Superior temporal gyrus (tissue), 1 donor: ENCODE data around the gene RGS10.

Experiments used
- DNase-seq: peaks from one replicate; pipeline ENCODE4 v3.0.0-alpha.2; 2016; ENCODE audit errors: extremely low spot score

RGS10 gene

GRCh38 chr10:119518176-119518575 lies 24.3 kb downstream of the RGS10 start:
- DNase-seq = no peak

- no peak for DNase-seq
These were observed 25.0 kb downstream of the RGS10 start for GRCh38 chr10:119517235-119518141.

- no peak for DNase-seq
These were observed 25.9 kb downstream of the RGS10 start for GRCh38 chr10:119516381-119517234.

- no peak for DNase-seq
These were observed 26.9 kb downstream of the RGS10 start for GRCh38 chr10:119515511-119516045.

GRCh38 chr10:119514819-119515218 lies 27.7 kb downstream of the RGS10 start:
- DNase-seq = no peak

GRCh38 chr10:119511828-119512515 lies 30.5 kb downstream of the RGS10 start:
- no peak for DNase-seq

- DNase-seq = no peak
These were observed 32.5 kb downstream of the RGS10 start for GRCh38 chr10:119509909-119510451.

GRCh38 chr10:119507115-119507514 lies 35.4 kb downstream of the RGS10 start:
- DNase-seq = no peak

GRCh38 chr10:119505588-119506315 lies 36.8 kb downstream of the RGS10 start:
- DNase-seq = no peak

- no peak for DNase-seq
These were observed 37.4 kb downstream of the RGS10 start for GRCh38 chr10:119505131-119505551.

- no peak for DNase-seq
These were observed 37.9 kb downstream of the RGS10 start for GRCh38 chr10:119504651-119505050.

GRCh38 chr10:119503821-119504220 lies 38.7 kb downstream of the RGS10 start:
- no peak for DNase-seq

- DNase-seq = no peak
These were observed 39.8 kb downstream of the RGS10 start for GRCh38 chr10:119502618-119503155.

- DNase-seq = no peak
These were observed 40.3 kb downstream of the RGS10 start for GRCh38 chr10:119502209-119502608.

GRCh38 chr10:119501690-119502089 lies 40.8 kb downstream of the RGS10 start:
- no peak for DNase-seq

- DNase-seq = no peak
These were observed 41.7 kb downstream of the RGS10 start for GRCh38 chr10:119500821-119501220.

GRCh38 chr10:119500123-119500795 lies 42.3 kb downstream of the RGS10 start:
- no peak for DNase-seq

GRCh38 chr10:119499677-119500002 lies 42.9 kb downstream of the RGS10 start:
- no peak for DNase-seq

- DNase-seq = no peak
These were observed 43.4 kb downstream of the RGS10 start for GRCh38 chr10:119498889-119499676.
